GM21528 (cell line): ENCODE measurements around the gene NT5DC1.

Experiments
- ATAC-seq: cut with Tn5 transposase; IDR thresholded peaks from one replicate; pipeline ENCODE4 v1.9.1; 2021; ENCODE audit warnings: mild to moderate bottlenecking, moderate library complexity; ENCODE audit not compliant: unreplicated experiment, low FRiP score

The NT5DC1 gene

GRCh38 chr6:116229287-116229913, 128.7 kb downstream of the NT5DC1 start:
- ATAC-seq = no peak

- ATAC-seq = no peak
Measured at GRCh38 chr6:116234689-116235088, 134.0 kb downstream of the NT5DC1 start.

DNA sequence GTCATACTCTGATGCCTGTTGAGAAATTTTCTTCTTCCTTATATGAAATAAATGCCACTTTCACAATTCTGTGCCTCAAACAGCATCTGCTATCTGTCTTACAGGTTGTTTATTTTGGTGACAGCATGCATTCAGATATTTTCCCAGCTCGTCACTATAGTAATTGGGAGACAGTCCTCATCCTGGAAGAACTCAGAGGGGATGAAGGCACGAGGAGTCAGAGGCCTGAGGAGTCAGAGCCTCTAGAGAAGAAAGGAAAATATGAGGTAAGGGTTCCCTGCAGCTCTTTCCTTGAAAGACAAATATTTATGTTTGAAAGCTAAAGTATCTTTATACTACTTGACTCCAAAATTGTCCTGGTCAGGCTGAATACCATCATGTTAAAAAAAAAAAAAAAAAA, 137.4 kb downstream of the NT5DC1 start:
- no peak for ATAC-seq

- no peak for ATAC-seq
Measured at GRCh38 chr6:116239256-116239655, 138.6 kb downstream of the NT5DC1 start.

DNA sequence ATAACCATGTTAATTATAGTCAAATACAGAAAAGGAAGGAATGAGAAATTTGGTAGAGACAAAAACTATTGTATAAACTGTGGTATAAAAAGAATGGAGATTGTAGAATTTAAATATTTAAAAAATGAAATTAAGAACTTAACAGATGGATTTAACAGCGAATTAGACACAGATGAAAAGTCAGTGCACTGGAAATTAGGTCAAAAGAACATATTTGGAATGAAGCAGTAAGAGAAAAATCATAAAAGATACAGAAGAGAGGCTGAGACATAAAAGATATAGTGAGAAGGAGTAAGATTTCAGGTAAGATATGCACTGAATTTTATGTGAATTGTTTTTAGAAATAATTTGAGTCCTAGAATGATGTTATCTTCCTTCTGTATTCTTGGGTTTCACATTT, 139.2 kb downstream of the NT5DC1 start:
- no peak for ATAC-seq

- no peak for ATAC-seq
Measured at GRCh38 chr6:116244284-116244683, 143.6 kb downstream of the NT5DC1 start.

DNA sequence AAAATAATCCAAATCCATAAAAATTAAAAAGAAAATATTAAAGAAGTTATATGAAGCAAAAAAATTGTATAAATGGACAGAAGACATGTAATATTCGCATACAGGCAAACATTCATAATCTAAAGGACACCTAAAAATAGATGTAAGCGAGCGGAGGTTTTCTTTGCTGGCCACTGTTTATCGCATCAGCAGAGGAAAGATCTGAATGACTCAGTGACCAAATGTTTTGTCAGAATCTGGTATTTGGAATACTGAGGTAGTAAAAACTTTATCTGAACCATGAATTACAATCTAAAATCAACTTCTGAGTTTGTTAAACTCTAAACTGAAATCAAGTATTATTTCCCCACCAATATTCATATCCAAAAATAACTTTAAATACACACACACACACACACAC, 145.4 kb downstream of the NT5DC1 start:
- ATAC-seq = no peak

GRCh38 chr6:116247285-116247684, 146.6 kb downstream of the NT5DC1 start:
- no peak for ATAC-seq

GRCh38 chr6:116248577-116248976, 147.9 kb downstream of the NT5DC1 start:
- no peak for ATAC-seq

GRCh38 chr6:116251568-116252384, 151.1 kb downstream of the NT5DC1 start:
- no peak for ATAC-seq

GRCh38 chr6:116253188-116253504, 152.5 kb downstream of the NT5DC1 start:
- no peak for ATAC-seq

DNA sequence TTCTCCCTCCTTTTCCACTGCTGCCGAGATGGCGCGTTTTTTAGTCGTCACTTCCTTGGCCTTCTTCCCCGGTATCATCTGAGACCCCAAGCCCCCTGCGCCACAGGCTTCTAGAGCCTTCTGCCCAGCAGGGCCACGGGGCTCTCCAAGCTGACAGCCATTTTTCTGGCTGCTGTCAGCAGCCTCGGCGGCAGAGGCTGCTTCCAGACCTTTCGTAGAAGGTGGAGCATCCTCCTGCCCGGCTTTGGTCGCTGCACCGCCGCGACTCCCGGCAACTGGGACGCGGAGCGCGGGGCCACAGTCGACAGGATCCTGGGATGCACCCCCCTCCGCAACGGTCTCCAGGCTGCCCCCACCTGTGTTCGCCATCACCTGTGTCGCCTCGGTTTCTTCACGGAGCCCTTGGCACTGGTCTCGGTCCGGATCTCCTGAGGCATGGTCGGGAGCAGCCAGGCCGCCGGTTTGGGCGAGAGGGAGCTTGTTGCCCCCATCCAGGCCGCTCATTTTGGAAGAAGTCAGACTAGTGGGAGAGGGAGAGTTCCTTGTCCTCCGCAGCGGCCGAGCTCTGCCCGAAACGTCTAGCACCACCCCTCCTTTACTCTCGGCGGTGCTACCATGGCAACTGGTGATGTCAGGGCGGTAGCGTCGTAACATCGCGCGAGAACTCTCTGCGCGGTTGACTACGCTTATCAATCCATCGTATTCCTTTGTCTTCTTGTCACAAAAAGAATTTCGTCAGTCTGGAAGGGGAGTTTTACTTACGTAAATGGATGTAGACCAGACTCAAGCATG, 153.0 kb downstream of the NT5DC1 start, which contains the start of gene TSPYL4:
Gene TSPYL4 (minus strand): TSS at position 571 of the 792 bp plus-strand sequence. CDS start 67 bp downstream, at position 504.
- peak; percentile 99 for ATAC-seq

DNA sequence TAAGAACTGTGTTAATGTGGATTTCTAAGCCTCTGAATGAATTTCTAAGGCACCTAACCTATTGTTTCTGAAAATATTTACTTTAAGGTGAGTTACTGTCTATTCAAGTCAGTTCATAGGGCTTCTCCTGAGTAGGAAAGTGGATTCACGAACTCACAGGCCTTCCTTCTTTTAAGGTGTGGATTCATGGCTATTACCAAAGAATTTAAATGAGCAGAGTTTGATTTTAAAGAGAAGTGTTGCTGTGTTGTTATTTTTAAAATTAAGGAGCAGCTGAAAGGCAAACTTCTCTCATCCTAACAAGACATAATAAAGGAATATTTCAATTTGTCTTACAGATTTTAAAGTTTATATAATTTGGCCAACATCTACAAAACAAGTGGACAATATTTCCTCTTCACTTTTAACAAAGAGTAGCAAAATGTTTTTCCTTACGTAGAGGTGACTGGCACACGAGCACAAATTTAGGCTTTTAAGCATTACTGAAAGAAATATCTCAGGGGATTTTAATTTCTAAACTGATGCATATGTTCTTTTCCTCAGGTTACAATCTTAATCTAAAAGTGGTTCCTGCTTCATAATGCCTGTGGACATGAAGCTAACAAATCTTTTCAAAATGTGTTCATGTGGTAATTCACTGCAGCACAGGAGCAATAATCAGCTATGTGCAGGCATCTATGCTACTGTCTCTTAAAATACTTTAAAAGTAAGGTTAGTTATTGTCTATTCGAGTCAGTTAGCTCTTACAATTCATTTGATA, 153.8 kb downstream of the NT5DC1 start:
- peak; percentile 42 for ATAC-seq

GRCh38 chr6:116255246-116255800, 154.7 kb downstream of the NT5DC1 start:
- ATAC-seq = no peak

DNA sequence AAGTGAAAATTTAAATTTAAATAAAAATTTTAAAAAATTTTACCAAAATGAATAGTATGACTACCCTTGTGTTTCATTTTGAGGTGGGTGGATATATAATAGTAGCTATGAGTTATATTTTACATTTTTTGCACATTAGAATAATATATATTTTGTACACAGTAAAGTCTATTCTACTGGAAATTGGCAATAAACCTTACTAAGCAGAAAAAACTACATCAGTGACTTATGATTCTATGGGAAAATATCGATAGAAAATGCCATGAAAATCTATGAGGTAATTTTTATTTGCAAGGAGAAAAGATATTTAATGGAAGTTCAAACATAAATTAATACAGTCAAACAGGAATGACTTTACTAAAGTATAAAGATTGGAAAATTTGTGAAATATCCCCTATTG, 156.0 kb downstream of the NT5DC1 start:
- no peak for ATAC-seq

DNA sequence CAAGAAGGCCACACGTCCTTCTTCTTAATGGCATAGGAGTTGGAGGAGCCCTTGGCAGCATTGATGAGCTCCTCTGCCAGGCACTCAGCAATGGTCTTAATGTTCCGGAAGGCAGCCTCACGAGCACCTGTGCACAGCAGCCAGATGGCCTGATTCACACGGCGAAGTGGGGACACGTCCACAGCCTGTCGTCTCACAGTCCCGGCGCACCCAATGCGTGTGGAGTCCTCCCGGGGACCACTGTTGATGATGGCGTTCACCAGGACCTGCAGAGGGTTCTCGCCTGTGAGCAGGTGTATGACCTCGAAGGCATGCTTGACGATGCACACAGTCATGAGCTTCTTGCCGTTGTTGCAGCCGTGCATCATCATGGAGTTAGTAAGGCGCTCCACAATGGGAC, 157.9 kb downstream of the NT5DC1 start:
- ATAC-seq = no peak

DNA sequence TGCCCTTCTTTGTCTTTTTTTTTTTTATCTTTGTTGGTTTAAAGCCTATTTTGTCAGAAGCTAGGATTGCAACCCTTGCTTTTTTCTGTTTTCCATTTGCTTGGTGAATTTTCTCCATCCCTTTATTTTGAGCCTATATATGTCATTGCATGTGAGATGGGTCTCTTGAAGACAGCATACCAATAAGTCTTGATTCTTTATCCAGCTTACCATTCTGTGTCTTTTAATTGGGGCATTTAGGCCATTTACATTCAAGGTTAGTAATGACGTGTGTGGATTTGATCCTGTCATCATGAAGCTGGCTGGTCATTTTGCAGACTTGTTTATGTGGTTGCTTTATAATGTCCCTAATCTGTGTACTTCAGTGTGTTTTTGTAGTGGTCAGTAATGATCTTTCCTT, 162.7 kb downstream of the NT5DC1 start:
- no peak for ATAC-seq

- no peak for ATAC-seq
Measured at GRCh38 chr6:116265041-116265829, 164.6 kb downstream of the NT5DC1 start.

DNA sequence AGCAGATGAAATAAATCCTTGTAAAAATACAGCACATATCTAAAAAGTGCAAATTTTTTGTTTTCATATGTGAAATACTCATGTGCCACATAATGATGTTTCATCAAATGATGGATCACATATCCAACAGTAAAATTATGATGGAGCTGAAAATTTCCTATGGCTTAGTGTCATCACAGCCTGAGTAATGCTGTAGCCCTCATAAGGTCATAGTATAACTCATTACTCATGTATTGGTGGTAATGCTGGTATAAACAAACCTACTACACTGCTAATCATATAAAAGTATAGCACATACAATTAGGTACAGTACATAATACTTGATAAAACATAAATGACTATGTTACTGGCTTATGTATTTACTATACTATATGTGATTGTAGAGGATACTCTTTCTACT, 166.2 kb downstream of the NT5DC1 start:
- no peak for ATAC-seq
